Left lung (tissue), 10 donors: ENCODE measurements around the gene RAB3GAP1. TPM values are rescaled to one million over a fixed set of nuclear protein-coding genes. Genes with fewer than 3 reads are reported as not detected.

Experiments used
- ATAC-seq: fragments of 200-7000 bp; cut with Tn5 transposase; one replicate; pipeline ENCODE4 v1.9.1; 2020; ENCODE audit warnings: moderate library complexity
- DNase-seq, 4 donors: peaks; one replicate each; pipeline ENCODE4 v3.0.0-alpha.2; 2013 to 2020
- H3K27ac ChIP-seq, 2 donors: fragments of 200-600 bp; sonication (generic) in 1 of 2; one replicate each; pipeline versions ENCODE4 v1.5.0 to v1.8.0; 2020 to 2021
- H3K27me3 ChIP-seq, 2 donors: fragments of 200-600 bp; sonication (generic) in 1 of 2; one replicate each; pipeline versions ENCODE4 v1.5.0 to v1.8.0; 2020 to 2021
- H3K36me3 ChIP-seq, 2 donors: fragments of 200-600 bp; sonication (generic) in 1 of 2; one replicate each; pipeline versions ENCODE4 v1.5.0 to v1.8.0; 2020 to 2021
- H3K4me1 ChIP-seq, 2 donors: fragments of 200-600 bp; one replicate each; pipeline ENCODE4 v1.8.0; 2021
- H3K4me3 ChIP-seq, 2 donors: fragments of 200-600 bp; sonication (generic) in 1 of 2; one replicate each; pipeline versions ENCODE4 v1.5.0 to v1.8.0; 2020 to 2021; ENCODE audit warnings: mild to moderate bottlenecking in 1 of 2
- H3K9me3 ChIP-seq, 2 donors: fragments of 200-600 bp; sonication (generic) in 1 of 2; one replicate each; pipeline versions ENCODE4 v1.5.0 to v1.8.0; 2020 to 2021
- CTCF ChIP-seq, 2 donors: fragments of 200-600 bp; sonication (generic) in 1 of 2; IDR thresholded peaks; one replicate each; pipeline versions ENCODE4 v1.5.0 to v1.8.0; 2021; ENCODE audit warnings: antibody characterized with exemption in 2 of 2
- intact Hi-C, 2 donors: fragments of 100-400 bp; cut with DNase I; formaldehyde crosslinking; loops; one replicate each; pipeline versions ENCODE4 v1.11.2 to v1.14.2; 2022
- polyA plus RNA-seq, 6 donors: library from polyadenylated mRNA; unstranded; fragments of 120-200 nt; gene quantifications; one replicate each; pipeline ENCODE4 v1.2.1, GENCODE V29; 2013; ENCODE audit not compliant: insufficient read length in 6 of 6
- total RNA-seq, 2 donors: library from RNA; stranded (reverse); fragmentation: NEBNext Ultra II Directional; extraction: Animal tissue kit (Norgen Biotek cat#: 25700); gene quantifications; one replicate each; pipeline ENCODE4 v1.2.1, GENCODE V29; 2021
- donor health status: DM: no; HTN: yes; CAD: no.
- donor health status: DM: no; HTN: no; CAD: no.

The RAB3GAP1 gene
- total and polyA plus RNA-seq, 8 donors: 40.2 to 68.1 (median 59.7) TPM

- no peak for DNase-seq
- intact Hi-C loops: no loop called here
- Histone ChIP-seq H3K36me3 (no peaks in the 10 kb centered on the region), H3K4me1 (no peaks in the 10 kb centered on the region), H3K4me3 (no peak overlapping the region), H3K9me3 (no peaks in the 10 kb centered on the region), H3K27ac (no peak overlapping the region), H3K27me3 (no peaks in the 10 kb centered on the region)
- ATAC-seq: no peak
- no peak for TF ChIP-seq CTCF (IDR thresholded peaks at IDR 0.05)
Observed at GRCh38 chr2:135203944-135204343, 151.9 kb downstream of the RAB3GAP1 start.

- DNase-seq (no peak), ATAC-seq (no peak)
- no peaks in the 10 kb centered on the region for H3K9me3 ChIP-seq
- no peak for TF ChIP-seq CTCF (IDR thresholded peaks at IDR 0.05)
- H3K4me1 ChIP-seq: peaks cover 0 to 3% of the 10 kb centered on the region in 2 donors
- H3K4me3 ChIP-seq: no peak overlapping the region
- H3K36me3 ChIP-seq: no peaks in the 10 kb centered on the region
- intact Hi-C loops: no loop called here
- no peak overlapping the region for H3K27ac ChIP-seq
- no peaks in the 10 kb centered on the region for H3K27me3 ChIP-seq
Observed at GRCh38 chr2:135208016-135208415, 155.9 kb downstream of the RAB3GAP1 start.

GRCh38 chr2:135212757-135213156, 160.7 kb downstream of the RAB3GAP1 start:
- no peaks in the 10 kb centered on the region for H3K9me3 ChIP-seq
- no peaks in the 10 kb centered on the region for H3K36me3 ChIP-seq
- no peak for TF ChIP-seq CTCF (IDR thresholded peaks at IDR 0.05)
- H3K4me1 ChIP-seq: peaks cover 0 to 5% of the 10 kb centered on the region in 2 donors
- DNase-seq: no peak
- intact Hi-C loops: no loop called here
- H3K4me3 ChIP-seq: no peak overlapping the region
- H3K27ac ChIP-seq: no peak overlapping the region
- no peak for ATAC-seq
- no peaks in the 10 kb centered on the region for H3K27me3 ChIP-seq

- H3K36me3 ChIP-seq: peaks cover 0 to 3% of the 10 kb centered on the region in 2 donors
- intact Hi-C loops: no loop called here
- no peak overlapping the region for H3K27ac ChIP-seq
- no peak for TF ChIP-seq CTCF (IDR thresholded peaks at IDR 0.05)
- ATAC-seq (no peak), DNase-seq (no peak)
- H3K27me3 ChIP-seq: no peaks in the 10 kb centered on the region
- H3K4me3 ChIP-seq: no peak overlapping the region
- no peaks in the 10 kb centered on the region for H3K4me1 ChIP-seq
- no peaks in the 10 kb centered on the region for H3K9me3 ChIP-seq
Observed at GRCh38 chr2:135218426-135218825, 166.3 kb downstream of the RAB3GAP1 start.

- TF ChIP-seq CTCF (IDR thresholded peaks at IDR 0.05): no peak
- Histone ChIP-seq H3K4me3 (no peak overlapping the region), H3K4me1 (no peaks in the 10 kb centered on the region), H3K27ac (no peak overlapping the region), H3K9me3 (no peaks in the 10 kb centered on the region), H3K27me3 (no peaks in the 10 kb centered on the region), H3K36me3 (peaks cover 0 to 3% of the 10 kb centered on the region in 2 donors)
- ATAC-seq (no peak), DNase-seq (no peak)
- intact Hi-C loops: no loop called here
Observed at GRCh38 chr2:135219226-135219625, 167.1 kb downstream of the RAB3GAP1 start.

Other genes starting within 250 kb of the RAB3GAP1 start
- not detected for gene ACMSD, start 213.7 kb upstream of the RAB3GAP1 start, total RNA-seq
- gene ACMSD, start 213.7 kb upstream of the RAB3GAP1 start, polyA plus RNA-seq: 1 to 10 TPM; 1.0 to 2.0 (median 1.7) TPM
- 10 to 100 TPM; 29.3 to 40.6 TPM for gene CCNT2, start 133.5 kb upstream of the RAB3GAP1 start, total RNA-seq
- 10 to 100 TPM; 76.3 to 91.4 (median 88.0) TPM for gene CCNT2, start 133.5 kb upstream of the RAB3GAP1 start, polyA plus RNA-seq
- 1 to 10 TPM in 1 of 2 donors, not detected in 1; 2.1 TPM for gene MAP3K19, start 4.8 kb upstream of the RAB3GAP1 start, total RNA-seq
- 1 to 10 TPM in 5 of 6 donors, under 1 TPM in 1; 0.79 to 4.8 (median 3.3) TPM for gene MAP3K19, start 4.8 kb upstream of the RAB3GAP1 start, polyA plus RNA-seq